NCI-H1417 (cell line): ENCODE data around the gene REPIN1.

ENCODE experiments used
- DNase-seq, 3 experiments: peaks; one replicate each; lab custom pipeline; 2025; lab: John Stamatoyannopoulos, UW

The REPIN1 gene

DNA sequence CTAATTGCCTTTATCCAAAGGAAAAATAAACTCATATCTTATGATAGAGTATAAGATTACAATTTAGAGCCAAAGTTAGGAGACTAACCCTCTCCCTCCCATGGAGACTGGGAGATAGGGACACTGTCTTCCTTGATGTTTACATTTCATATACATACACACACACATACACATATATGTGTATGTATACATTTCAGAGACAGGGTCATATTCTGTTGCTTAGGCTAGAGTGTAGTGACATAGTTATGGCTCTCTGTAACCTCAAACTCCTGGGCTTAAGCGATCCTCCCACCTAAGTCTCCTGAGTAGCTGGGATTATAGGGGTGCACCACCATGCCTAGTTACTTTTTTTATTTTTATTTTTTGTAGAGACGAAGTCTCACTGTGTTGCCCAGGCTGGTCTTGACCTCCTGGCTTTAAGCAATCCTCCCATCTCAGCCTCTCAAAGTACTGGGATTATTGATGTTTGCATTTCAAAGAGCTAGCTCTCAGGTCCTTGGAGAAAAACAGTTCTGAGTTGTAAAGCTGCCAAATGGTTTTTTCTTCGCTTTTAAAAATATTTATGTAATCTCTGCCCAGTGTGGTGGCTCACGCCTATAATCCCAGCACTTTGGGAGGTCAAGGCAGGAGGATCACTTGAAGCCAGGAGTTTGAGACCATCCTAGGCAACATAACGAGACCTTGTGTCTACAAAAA lies 8.1 kb upstream of the REPIN1 start:
- DNase-seq = no peak

DNA sequence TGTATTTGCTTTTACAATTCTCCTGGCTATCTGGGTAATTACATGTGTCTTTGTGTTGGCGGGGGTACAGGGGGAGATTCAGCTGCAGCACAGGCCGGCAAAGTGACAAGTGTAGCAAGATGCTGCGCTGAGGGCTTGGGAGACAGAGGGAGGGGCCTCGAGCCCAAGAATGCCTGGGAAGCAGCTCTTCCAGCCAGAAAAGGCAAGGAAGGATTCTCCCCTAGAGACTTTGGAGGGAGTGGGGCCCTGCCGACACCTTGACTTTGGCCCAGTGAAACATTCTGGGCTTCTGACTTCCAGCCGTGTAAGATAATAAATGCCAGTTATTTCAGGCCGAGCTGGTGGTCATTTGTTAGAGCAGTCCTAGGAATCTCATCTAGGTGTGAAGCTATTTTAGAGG lies 7.2 kb upstream of the REPIN1 start:
- DNase-seq = no peak

DNA sequence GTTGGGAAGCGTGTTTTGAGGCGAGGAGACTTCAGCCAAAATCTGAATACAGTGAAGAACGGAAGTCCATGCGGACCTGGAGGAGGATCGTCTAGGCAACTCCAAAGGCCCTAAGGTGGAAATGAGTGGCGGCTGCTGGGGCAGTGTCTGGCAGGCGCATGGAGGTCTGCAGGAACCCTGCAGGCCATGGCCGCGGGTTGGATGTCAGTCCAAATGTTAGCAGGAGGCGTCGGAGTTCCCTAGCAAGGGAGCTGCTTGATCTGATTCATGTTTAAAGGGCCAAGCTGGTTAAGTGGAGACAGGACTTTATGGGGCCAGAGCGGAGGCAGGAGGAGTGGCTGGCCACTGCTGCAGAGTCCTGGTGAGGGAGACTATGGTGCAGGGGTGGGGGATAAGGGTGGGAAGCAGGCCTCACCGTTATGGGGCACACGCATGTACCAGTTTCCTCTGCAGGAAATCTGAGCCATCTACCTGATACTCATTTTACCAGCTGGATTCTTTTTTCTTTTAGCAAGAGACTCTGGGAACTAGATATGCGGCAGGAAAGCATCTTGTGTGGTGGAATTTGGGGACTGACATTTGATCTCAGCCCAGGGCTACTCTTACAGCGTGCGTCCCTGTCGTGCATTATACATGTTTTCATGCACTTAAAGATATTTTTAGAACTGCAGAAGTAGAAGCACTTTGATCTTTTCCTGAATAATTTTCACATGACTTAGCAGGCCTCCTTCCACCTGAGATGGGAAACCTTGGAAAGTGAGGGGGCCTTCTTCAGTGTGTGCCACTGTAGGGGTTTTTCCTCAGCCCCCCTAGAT lies 6.6 kb upstream of the REPIN1 start:
- no peak for DNase-seq

GRCh38 chr7:150363370-150363769 lies 5.3 kb upstream of the REPIN1 start:
- no peak for DNase-seq

- no peak for DNase-seq
Measured at GRCh38 chr7:150363872-150364271, 4.8 kb upstream of the REPIN1 start.

DNA sequence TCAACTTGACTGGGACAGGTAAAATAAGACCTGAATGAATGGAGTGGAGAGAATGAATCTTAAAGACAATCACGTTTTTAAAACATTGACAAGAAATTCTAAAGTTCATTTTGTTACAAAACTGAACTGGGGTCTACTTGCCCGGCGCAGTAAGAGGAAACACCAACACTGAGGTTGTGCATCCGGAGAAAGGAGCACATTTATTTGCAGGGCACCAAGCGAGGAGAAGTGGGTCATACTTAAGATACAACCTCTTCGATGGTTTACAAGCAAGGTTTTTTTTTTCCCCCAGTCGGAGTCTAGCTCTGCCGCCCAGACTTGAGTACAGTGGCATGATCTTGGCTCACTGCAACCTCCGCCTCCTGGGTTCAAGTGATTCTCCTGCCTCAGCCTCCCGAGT lies 3.4 kb upstream of the REPIN1 start:
- no peak for DNase-seq

GRCh38 chr7:150365673-150366398 lies 2.8 kb upstream of the REPIN1 start:
- no peak for DNase-seq

- no peak for DNase-seq
Measured at GRCh38 chr7:150367677-150368095, 936 bp upstream of the REPIN1 start.

GRCh38 chr7:150368884-150369747 lies 494 bp downstream of the REPIN1 start:
- DNase-seq = peak; percentile 58 to 82 (median 78)

DNA sequence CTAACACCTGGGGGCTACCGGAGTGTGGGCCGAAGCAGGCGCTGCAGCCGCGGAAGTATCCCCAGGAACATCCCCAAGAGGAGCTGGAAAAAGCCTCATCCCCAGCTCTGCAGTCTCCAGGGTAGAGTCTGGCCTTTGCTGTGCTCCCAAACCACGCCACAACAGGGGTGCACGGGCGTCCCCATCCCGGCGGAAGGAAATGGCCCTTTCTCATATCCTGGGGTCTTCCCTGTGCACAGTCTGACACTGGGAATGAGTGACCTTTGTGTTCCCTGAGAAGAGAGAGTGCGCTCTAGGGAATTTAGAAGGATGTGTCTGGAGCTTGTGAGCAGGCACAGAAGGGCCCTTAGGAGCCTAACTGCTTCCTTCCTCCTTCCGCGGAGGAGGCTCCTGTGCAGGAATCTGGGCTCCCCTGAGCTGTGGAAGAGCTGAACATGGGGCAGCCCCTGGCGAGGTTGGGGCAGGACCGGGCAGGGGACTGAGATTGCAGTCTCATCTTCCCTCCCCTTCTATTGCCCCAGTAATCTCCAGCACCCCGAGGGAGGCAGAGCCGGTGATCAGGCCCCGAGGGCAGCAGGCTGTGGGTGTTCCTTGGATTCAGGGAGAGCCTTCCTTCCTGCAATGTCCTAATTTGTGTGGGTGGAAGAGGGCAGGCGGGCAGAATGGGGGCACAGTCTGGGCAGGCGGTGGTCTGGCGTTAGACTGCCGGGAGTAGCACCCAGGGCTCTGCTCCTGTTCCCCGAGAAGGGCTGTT lies 1.3 kb downstream of the REPIN1 start:
- peak in 1 of 3 experiments; percentile 50 for DNase-seq

GRCh38 chr7:150370612-150371071 lies 2.0 kb downstream of the REPIN1 start:
- no peak for DNase-seq

DNA sequence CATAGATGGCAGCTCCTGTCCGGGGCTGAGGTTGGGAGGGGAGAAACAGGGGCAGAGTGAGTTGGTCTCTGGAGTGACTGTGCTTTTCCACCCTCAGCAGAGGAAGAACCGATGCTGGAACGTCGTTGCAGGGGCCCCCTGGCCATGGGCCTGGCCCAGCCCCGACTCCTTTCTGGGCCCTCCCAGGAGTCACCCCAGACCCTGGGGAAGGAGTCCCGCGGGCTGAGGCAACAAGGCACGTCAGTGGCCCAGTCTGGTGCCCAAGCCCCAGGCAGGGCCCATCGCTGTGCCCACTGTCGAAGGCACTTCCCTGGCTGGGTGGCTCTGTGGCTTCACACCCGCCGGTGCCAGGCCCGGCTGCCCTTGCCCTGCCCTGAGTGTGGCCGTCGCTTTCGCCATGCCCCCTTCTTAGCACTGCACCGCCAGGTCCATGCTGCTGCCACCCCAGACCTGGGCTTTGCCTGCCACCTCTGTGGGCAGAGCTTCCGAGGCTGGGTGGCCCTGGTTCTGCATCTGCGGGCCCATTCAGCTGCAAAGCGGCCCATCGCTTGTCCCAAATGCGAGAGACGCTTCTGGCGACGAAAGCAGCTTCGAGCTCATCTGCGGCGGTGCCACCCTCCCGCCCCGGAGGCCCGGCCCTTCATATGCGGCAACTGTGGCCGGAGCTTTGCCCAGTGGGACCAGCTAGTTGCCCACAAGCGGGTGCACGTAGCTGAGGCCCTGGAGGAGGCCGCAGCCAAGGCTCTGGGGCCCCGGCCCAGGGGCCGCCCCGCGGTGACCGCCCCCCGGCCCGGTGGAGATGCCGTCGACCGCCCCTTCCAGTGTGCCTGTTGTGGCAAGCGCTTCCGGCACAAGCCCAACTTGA lies 2.7 kb downstream of the REPIN1 start:
- DNase-seq = no peak

GRCh38 chr7:150371996-150372270 lies 3.3 kb downstream of the REPIN1 start:
- no peak for DNase-seq

GRCh38 chr7:150372271-150373048 lies 3.8 kb downstream of the REPIN1 start:
- DNase-seq = no peak

DNA sequence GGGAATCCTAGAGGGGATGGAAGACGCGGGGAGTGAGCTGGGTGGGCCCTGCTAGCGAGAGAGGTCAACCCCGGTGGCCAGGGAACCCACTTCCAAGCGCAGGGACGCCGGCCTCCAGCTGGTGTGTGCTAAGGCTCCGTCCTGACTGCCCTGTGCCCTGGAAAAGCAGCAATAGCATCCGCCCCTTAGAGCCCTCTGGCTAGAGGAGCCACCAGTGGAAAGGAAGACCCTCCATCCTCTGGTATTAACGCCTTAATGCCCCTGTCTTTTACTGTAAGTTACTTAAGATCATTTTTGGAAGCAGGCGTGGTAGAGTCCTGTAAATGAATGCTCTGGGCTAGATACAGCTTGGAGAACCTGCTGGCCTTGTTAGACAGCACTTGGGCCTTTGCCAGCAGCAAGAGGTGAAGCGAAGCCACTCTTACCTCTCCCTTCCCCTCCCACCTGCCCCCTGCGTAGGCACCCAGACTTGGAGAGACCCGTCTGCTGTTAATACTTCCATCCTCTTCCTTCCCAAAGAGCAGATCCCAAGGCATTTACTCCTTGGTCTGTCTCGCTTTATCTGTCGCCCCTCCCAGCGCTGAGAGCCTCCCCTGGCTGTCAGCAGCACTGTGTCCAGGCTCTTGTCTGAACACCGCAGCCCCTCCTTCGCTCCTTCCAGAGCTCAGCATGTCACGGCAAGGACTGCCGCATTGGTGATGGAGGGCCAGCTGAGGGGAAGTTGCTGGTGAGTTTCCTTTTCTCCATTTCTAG lies 4.6 kb downstream of the REPIN1 start:
- DNase-seq = no peak

DNA sequence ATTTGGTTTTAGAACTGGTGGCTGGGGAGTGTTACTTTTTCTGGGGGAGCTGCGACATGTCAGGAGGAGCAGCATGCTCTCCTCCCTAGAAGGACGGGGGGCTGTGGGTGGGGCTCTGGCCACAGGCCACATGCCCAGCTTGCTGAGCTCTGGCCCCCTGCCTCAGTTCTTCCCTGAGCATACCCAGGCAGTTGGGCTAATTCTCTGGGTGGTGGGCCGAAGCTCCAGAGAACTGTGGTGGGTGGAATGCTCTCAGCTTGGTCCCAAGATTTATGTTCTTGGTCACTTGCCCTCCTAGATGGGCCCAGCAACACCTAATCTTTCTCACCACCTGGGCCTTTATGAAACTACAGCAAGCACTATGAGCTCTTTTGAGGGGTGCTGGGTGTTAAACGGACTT lies 5.4 kb downstream of the REPIN1 start:
- no peak for DNase-seq

GRCh38 chr7:150374472-150374871 lies 5.8 kb downstream of the REPIN1 start:
- DNase-seq = no peak

- peak in 1 of 3 experiments; percentile 47 for DNase-seq
Measured at GRCh38 chr7:150375662-150376521, 7.3 kb downstream of the REPIN1 start.
